Measurements from ENCODE around the gene CORO2A. TPM values are rescaled to one million over a fixed set of nuclear protein-coding genes. Genes with fewer than 3 reads are reported as not detected.

Gene CORO2A
- total and polyA plus RNA-seq, 2 of the 8 experiments (the other 6 are each of a cell fraction or from before 2014, with no cell fraction given): 13.7 to 27.9 TPM

GRCh38 chr9:98150164-98150563, 42.3 kb downstream of the CORO2A start:
- H2BK120ac ChIP-seq (replicated peaks; ENCODE audit: low read depth, low read length): no peak overlapping the region
- H3K18ac ChIP-seq (ENCODE audit: extremely low read depth, low read length): no peak overlapping the region
- H4K5ac ChIP-seq (ENCODE audit: insufficient read length, low read depth, low read length): no peak overlapping the region
- H3K4ac ChIP-seq (replicated peaks; ENCODE audit: insufficient read length, low read depth, low read length): no peak overlapping the region
- H2BK20ac ChIP-seq (ENCODE audit: low read length): no peak overlapping the region
- peaks cover 0 to 3% (median 0%) of the 10 kb centered on the region in 4 experiments; a peak in 2 of 7 replicates for H3K4me1 ChIP-seq (replicated peaks in 1 of 4; ENCODE audit: control insufficient read depth in 3 of 4, insufficient read depth in 4 of 4, low read length in 3 of 4)
- no peak overlapping the region for H2AFZ ChIP-seq (ENCODE audit: low read length)
- H3K9ac ChIP-seq (replicated peaks in 1 of 4; ENCODE audit: extremely low read depth in 1 of 4, low read depth in 3 of 4, low read length in 3 of 4): no peak overlapping the region
- H3K56ac ChIP-seq (replicated peaks; ENCODE audit: insufficient read length, low read depth, low read length): no peak overlapping the region
- peak overlapping the region; percentile 4; the same call in 1 of the 2 replicates for H4K8ac ChIP-seq (ENCODE audit: extremely low read depth, insufficient read depth, low read length)
- no peak overlapping the region for H3K4me2 ChIP-seq (ENCODE audit: insufficient read depth in 1 of 2, low read depth in 2 of 2, low read length in 2 of 2)
- no peak for DNase-seq (ENCODE audit: low read depth in 1 of 2, low spot score in 2 of 2)
- peaks cover 0 to 1% of the 10 kb centered on the region in 2 experiments for H4K20me1 ChIP-seq (replicated peaks in 1 of 2; ENCODE audit: control insufficient read depth in 1 of 2, insufficient read depth in 2 of 2, low read length in 2 of 2)
- H2BK5ac ChIP-seq (ENCODE audit: low read depth, low read length): no peak overlapping the region
- ChIA-PET POLR2A (ENCODE audit: partially characterized antibody) (no interaction called here), CTCF (ENCODE audit: partially characterized antibody) (interaction anchor here (0.9 to 1.4 kb wide), 4 partner anchors 20 to 42 kb away, joined by 3 read pairs; partner anchors contain the start of gene CORO2A)
- no peak overlapping the region for H2AK5ac ChIP-seq (ENCODE audit: low read depth, low read length)
- FAIRE-seq: no peak
- H3K23ac ChIP-seq (ENCODE audit: insufficient read length): no peak overlapping the region
- no peak overlapping the region for H3K4me3 ChIP-seq (ENCODE audit: extremely low read depth in 1 of 4, insufficient read depth in 2 of 4, low read depth in 3 of 4, low read length in 4 of 4)
- no peaks in the 10 kb centered on the region for H3K23me2 ChIP-seq (ENCODE audit: low read depth, low read length)
- 91% methylated on average over 7 of the region's 7 CpGs; no CpG with 5 or more reads in 1 of the 2 experiments for WGBS, 2 experiments (ENCODE audit: extremely low coverage in 1 of 2, insufficient coverage in 1 of 2, insufficient read length in 1 of 2, insufficient replicate concordance in 2 of 2, low coverage in 1 of 2, low lambda C conversion rate in 2 of 2, missing lambda C conversion rate in 1 of 2)
- no peaks in the 10 kb centered on the region; the same call in 1 of the 2 replicates for H3K79me1 ChIP-seq (ENCODE audit: low read depth, low read length)
- H3K9me3 ChIP-seq (ENCODE audit: insufficient read depth in 2 of 2, low read depth in 1 of 2, low read length in 1 of 2): no peaks in the 10 kb centered on the region
- H3K27me3 ChIP-seq (replicated peaks in 1 of 4; ENCODE audit: control insufficient read depth in 3 of 4, extremely low read depth in 1 of 4, insufficient read depth in 3 of 4, low read length in 3 of 4): no peaks in the 10 kb centered on the region
- H3K27ac ChIP-seq (ENCODE audit: low read depth, low read length): no peak overlapping the region
- no peak overlapping the region for H3K14ac ChIP-seq (ENCODE audit: insufficient read length)
- no peak overlapping the region for H4K91ac ChIP-seq (replicated peaks; ENCODE audit: insufficient read length, low read length)
- H2BK15ac ChIP-seq (ENCODE audit: low read length): no peak overlapping the region
- H3K79me2 ChIP-seq (ENCODE audit: control insufficient read depth in 1 of 2, insufficient read depth in 2 of 2, low read length in 2 of 2): no peaks in the 10 kb centered on the region
- H2BK12ac ChIP-seq (ENCODE audit: low read depth, low read length): no peak overlapping the region
- no peaks in the 10 kb centered on the region for H3K36me3 ChIP-seq (ENCODE audit: control insufficient read depth in 2 of 4, insufficient read depth in 4 of 4, low read length in 3 of 4)
- no peak for TF ChIP-seq SP1 (IDR thresholded peaks at IDR 0.05; ENCODE audit: low read depth, low read length)
- no peak for TF ChIP-seq NRF1 (IDR thresholded peaks at IDR 0.05; ENCODE audit: low read depth, low read length)
- TF ChIP-seq CEBPB (IDR thresholded peaks at IDR 0.05; ENCODE audit: low read depth, low read length): no peak
- no peak for TF ChIP-seq GABPA (IDR thresholded peaks at IDR 0.05; ENCODE audit: borderline replicate concordance, insufficient read depth, low read length)
- TF ChIP-seq SUZ12 (IDR thresholded peaks at IDR 0.05; ENCODE audit: low read length): no peak
- TF ChIP-seq SP2 (IDR thresholded peaks at IDR 0.05; ENCODE audit: low read length): no peak
- TF ChIP-seq TAF7 (optimal IDR thresholded peaks at IDR 0.05; ENCODE audit: borderline replicate concordance, low read depth, low read length): no peak
- TF ChIP-seq EZH2 (IDR thresholded peaks at IDR 0.05; ENCODE audit: low read depth, low read length, severe bottlenecking): no peak
- TF ChIP-seq SIN3A (conservative IDR thresholded peaks at IDR 0.05 in 1 of 2, IDR thresholded peaks at IDR 0.05 in 1 of 2; ENCODE audit: low read depth in 1 of 2, low read length in 2 of 2): no peak
